K562 (cell line): ENCODE measurements around the gene NRF1. TPM values are rescaled to one million over a fixed set of nuclear protein-coding genes. Genes with fewer than 3 reads are reported as not detected.

Source experiments
- ATAC-seq: fragments of 200-7000 bp; cut with Tn5 transposase; 3 replicates; pipeline ENCODE4 v1.9.1; 2020; ENCODE audit warnings: moderate library complexity
- BruUV-seq: library from RNA; stranded (reverse); fragments of 400-500 nt; replicated peaks from 2 replicates; lab custom pipeline; 2021; lab: Mats Ljungman, UMichigan
- CTCF ChIA-PET: fragments of 300-600 bp; formaldehyde crosslinking; extraction: SDS; loops from one replicate; lab custom pipeline; 2021; ENCODE audit warnings: low intra/inter-chr PET ratio; lab: Yijun Ruan, JAX
- POLR2A ChIA-PET: fragments of 300-600, 350-650 bp; sonication (Branson Sonifier 250); formaldehyde crosslinking; extraction: SDS; loops from one replicate; lab custom pipeline; 2021; ENCODE audit warnings: antibody characterized with exemption, inconsistent platforms; lab: Yijun Ruan, JAX
- DNase-seq, 4 experiments: peaks; one replicate each; pipeline versions ENCODE4 v3.0.0 to v3.0.0-alpha.2; 2011 to 2018; ENCODE audit warnings: low spot score in 3 of 4, mixed read lengths in 3 of 4; ENCODE audit errors: extremely low read depth in 1 of 4
- FAIRE-seq: peaks from 2 replicates; lab custom pipeline; 2011; peaks lifted over from hg19 to GRCh38; lab: Jason Lieb, UNC
- H2AFZ ChIP-seq: 2 replicates; pipeline ENCODE4 v1.6.0; 2011; ENCODE audit warnings: low read depth, low read length, control low read depth, inconsistent platforms
- H3K27ac ChIP-seq: fragments of 200-600 bp; 3 replicates; pipeline ENCODE4 v1.8.0; 2011; ENCODE audit warnings: low read depth, mild to moderate bottlenecking, control low read depth, inconsistent platforms, low read length, moderate library complexity, mixed read lengths; ENCODE audit errors: extremely low read depth
- H3K27me3 ChIP-seq, 2 experiments: fragments of 300-600 bp in 1 of 2; 2 replicates in 1 of 2; 3 replicates in 1 of 2; pipeline versions ENCODE4 v1.6.0 to v1.8.0; 2011; ENCODE audit warnings: inconsistent platforms in 2 of 2, low read length in 2 of 2, mild to moderate bottlenecking in 1 of 2, mixed read lengths in 1 of 2, moderate library complexity in 1 of 2; ENCODE audit not compliant: control insufficient read depth in 2 of 2, insufficient read depth in 2 of 2
- H3K36me3 ChIP-seq: fragments of 300-600 bp; 3 replicates; pipeline ENCODE4 v1.8.0; 2011; ENCODE audit warnings: mild to moderate bottlenecking, low read length, inconsistent platforms; ENCODE audit not compliant: control insufficient read depth, insufficient read depth
- H3K4me1 ChIP-seq, 2 experiments: fragments of 200-600 bp in 1 of 2; replicated peaks in 1 of 2; 2 replicates in 1 of 2; 3 replicates in 1 of 2; pipeline versions ENCODE4 v1.5.1 to v1.8.0; 2011; ENCODE audit warnings: inconsistent platforms in 2 of 2, low read length in 2 of 2, mild to moderate bottlenecking in 1 of 2, mixed read lengths in 1 of 2, moderate library complexity in 1 of 2; ENCODE audit not compliant: control insufficient read depth in 2 of 2, insufficient read depth in 2 of 2
- H3K4me2 ChIP-seq: 2 replicates; pipeline ENCODE4 v1.6.1; 2011; ENCODE audit warnings: low read length, control low read depth, inconsistent platforms, mixed read lengths; ENCODE audit not compliant: insufficient read depth
- H3K4me3 ChIP-seq: fragments of 200-600 bp; sonication (generic), shearing (Covaris generic); 2 replicates; pipeline ENCODE4 v1.5.1; 2016; ENCODE audit warnings: control low read depth, inconsistent platforms
- H3K79me2 ChIP-seq: fragments of 200-600 bp; 3 replicates; pipeline ENCODE4 v1.8.0; 2011; ENCODE audit warnings: low read length, inconsistent platforms; ENCODE audit not compliant: control insufficient read depth, insufficient read depth
- H3K9ac ChIP-seq, 2 experiments: 2 replicates each; pipeline versions ENCODE4 v1.6.0 to v1.6.1; 2011; ENCODE audit warnings: low read depth in 2 of 2, low read length in 2 of 2, control low read depth in 1 of 2, inconsistent platforms in 1 of 2, mild to moderate bottlenecking in 1 of 2, mixed read lengths in 1 of 2; ENCODE audit not compliant: insufficient read depth in 1 of 2
- H3K9me1 ChIP-seq: one replicate; pipeline ENCODE4 v1.6.0; 2011; ENCODE audit warnings: inconsistent platforms, mild to moderate bottlenecking, low read length, moderate library complexity; ENCODE audit not compliant: control insufficient read depth, insufficient read depth
- H3K9me3 ChIP-seq: replicated peaks from 2 replicates; pipeline ENCODE4 v1.5.1; 2011; ENCODE audit warnings: low read depth, low read length, inconsistent platforms; ENCODE audit not compliant: control insufficient read depth, insufficient read depth
- H4K20me1 ChIP-seq: replicated peaks from 2 replicates; pipeline ENCODE4 v1.6.1; 2011; ENCODE audit warnings: low read length, inconsistent platforms, mixed read lengths; ENCODE audit not compliant: control insufficient read depth, insufficient read depth
- KDM1A ChIP-seq, 2 experiments: fragments of 450-650 bp; IDR thresholded peaks; 2 replicates each; pipeline ENCODE4 v1.6.1; 2016; ENCODE audit warnings: mild to moderate bottlenecking in 2 of 2
- KLF1 ChIP-seq: fragments of 450-650 bp; IDR thresholded peaks from 2 replicates; pipeline ENCODE4 v1.6.1; 2016; ENCODE audit warnings: missing genetic modification characterization, missing compliant biosample characterization
- MEIS2 ChIP-seq: fragments of 450-650 bp; IDR thresholded peaks from 2 replicates; pipeline ENCODE4 v1.6.1; 2014; ENCODE audit warnings: mild to moderate bottlenecking; ENCODE audit not compliant: partially characterized antibody
- RCOR1 ChIP-seq, 2 experiments: IDR thresholded peaks; 2 replicates each; pipeline ENCODE4 v1.6.1; 2012; ENCODE audit warnings: low read depth in 2 of 2, low read length in 2 of 2, borderline replicate concordance in 1 of 2, improper control_type of control experiment in 1 of 2
- RUNX1 ChIP-seq: sonication (generic); IDR thresholded peaks from 2 replicates; pipeline ENCODE4 v1.6.1; 2016; ENCODE audit warnings: antibody characterized with exemption, low read depth
- WGBS: fragments of 100-300 bp; shearing (Covaris generic); methylation state at CpG from one replicate; pipeline ENCODE4 v1.1.6; 2016; ENCODE audit warnings: low coverage, mixed read lengths; ENCODE audit not compliant: insufficient coverage; ENCODE audit errors: missing lambda C conversion rate; 5-methylcytosine and 5-hydroxymethylcytosine counted together
- in situ Hi-C: fragments of 300-500 bp; cut with MboI; formaldehyde crosslinking; loops from 4 replicates; pipeline ENCODE4 v1.15.0; 2018; ENCODE audit warnings: inconsistent platforms, mixed read lengths
- intact Hi-C: fragments of 100-400 bp; cut with micrococcal nuclease; formaldehyde crosslinking; loops from 2 replicates; pipeline ENCODE4 v1.14.2; 2022
- polyA plus RNA-seq, 8 experiments: library from polyadenylated mRNA; depleted of rRNA in 4 of 8; stranded (reverse) in 5 of 8; unstranded in 3 of 8; fragments of >200 nt; fragmentation: Nextera tagmentation in 2 of 8; fragmentation: Illumina TruSeq in 1 of 8; extraction: Ambion mirVana in 2 of 8; extraction: Trizol in 1 of 8; gene quantifications; 2 replicates each; pipeline versions ENCODE4 v1.2.1 to v1.2.3, GENCODE V29; 2011 to 2014; ENCODE audit warnings: inconsistent platforms in 1 of 8, missing spikeins in 1 of 8
- total RNA-seq, 7 experiments: library from RNA; depleted of rRNA in 6 of 7; stranded (reverse); fragments of >200 nt in 6 of 7; fragmentation: Illumina TruSeq in 2 of 7; extraction: Trizol in 2 of 7; gene quantifications; 2 replicates each; pipeline versions ENCODE4 v1.2.1 to v1.2.3, GENCODE V29; 2011 to 2021; ENCODE audit warnings: low replicate concordance in 1 of 7
- TF ChIP-seq, protein P1 (sequence below): fragments of 250-450 bp; sonication (Bioruptor Pico); IDR thresholded peaks from 2 replicates; pipeline ENCODE4 v1.4.0; 2020; ENCODE audit warnings: mild to moderate bottlenecking, moderate library complexity

The NRF1 gene
- total and polyA plus RNA-seq, 9 of the 15 experiments (the other 6 are each of a cell fraction or from before 2014, with no cell fraction given) = 8.6 to 28.8 (median 20.3) TPM

DNA sequence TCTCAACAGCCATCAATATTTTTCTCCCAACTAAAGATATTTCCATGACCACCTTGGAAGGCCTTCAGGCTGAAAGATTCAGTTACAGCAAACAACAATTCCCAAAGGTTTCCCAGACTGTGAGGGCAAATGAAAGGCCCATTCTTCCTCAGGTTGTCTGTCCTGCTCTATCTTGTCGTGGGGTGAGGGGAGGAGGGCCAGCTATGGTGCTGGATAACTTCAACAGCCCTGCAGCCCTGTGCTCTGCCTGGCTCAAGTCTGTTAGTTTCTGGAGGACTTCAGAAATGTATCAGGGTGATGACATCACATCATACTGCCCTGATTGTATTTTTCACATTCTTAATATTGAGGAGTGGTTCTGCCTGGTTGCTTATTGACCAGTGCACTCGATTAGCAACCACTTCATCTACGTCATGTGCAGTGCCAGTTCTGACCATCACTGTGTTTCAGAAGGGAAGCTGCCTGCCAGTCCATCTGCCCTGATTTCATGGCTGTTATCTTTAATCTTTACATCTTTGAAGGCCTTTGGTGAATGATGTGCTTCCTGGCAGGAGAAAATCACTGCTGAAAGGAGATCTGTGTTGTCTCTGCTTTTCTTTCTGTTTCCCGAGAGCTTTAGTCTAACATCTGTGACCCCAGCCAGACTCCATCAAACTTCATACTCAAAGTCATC lies 135.5 kb downstream of the NRF1 start:
- Histone ChIP-seq H3K79me2 (no peaks in the 10 kb centered on the region), H3K4me1 (peaks cover 3 to 27% of the 10 kb centered on the region in 2 experiments; a peak in 4 of 5 replicates), H4K20me1 (no peaks in the 10 kb centered on the region), H3K27me3 (no peaks in the 10 kb centered on the region), H3K4me3 (no peak overlapping the region), H2AFZ (no peak overlapping the region), H3K9me1 (no peaks in the 10 kb centered on the region), H3K36me3 (peaks cover 9% of the 10 kb centered on the region; the same call in 1 of the 3 replicates), H3K27ac (no peak overlapping the region), H3K4me2 (no peak overlapping the region), H3K9me3 (no peaks in the 10 kb centered on the region), H3K9ac (no peak overlapping the region)
- ChIA-PET CTCF (no interaction called here), POLR2A (interaction anchor here (0.8 to 1.5 kb wide), 4 partner anchors 8 to 1502 kb away, joined by 3 to 4 read pairs (median 3); no protein-coding TSS in a partner anchor)
- BruUV-seq = no TSS peak
- in situ Hi-C loops (no loop called here), intact Hi-C loops (no loop called here)
- DNase-seq (no peak), FAIRE-seq (no peak), ATAC-seq (no peak)
- whole genome bisulfite sequencing = 70% methylated on average over 4 of the region's 4 CpGs
- TF ChIP-seq, protein P1, sequence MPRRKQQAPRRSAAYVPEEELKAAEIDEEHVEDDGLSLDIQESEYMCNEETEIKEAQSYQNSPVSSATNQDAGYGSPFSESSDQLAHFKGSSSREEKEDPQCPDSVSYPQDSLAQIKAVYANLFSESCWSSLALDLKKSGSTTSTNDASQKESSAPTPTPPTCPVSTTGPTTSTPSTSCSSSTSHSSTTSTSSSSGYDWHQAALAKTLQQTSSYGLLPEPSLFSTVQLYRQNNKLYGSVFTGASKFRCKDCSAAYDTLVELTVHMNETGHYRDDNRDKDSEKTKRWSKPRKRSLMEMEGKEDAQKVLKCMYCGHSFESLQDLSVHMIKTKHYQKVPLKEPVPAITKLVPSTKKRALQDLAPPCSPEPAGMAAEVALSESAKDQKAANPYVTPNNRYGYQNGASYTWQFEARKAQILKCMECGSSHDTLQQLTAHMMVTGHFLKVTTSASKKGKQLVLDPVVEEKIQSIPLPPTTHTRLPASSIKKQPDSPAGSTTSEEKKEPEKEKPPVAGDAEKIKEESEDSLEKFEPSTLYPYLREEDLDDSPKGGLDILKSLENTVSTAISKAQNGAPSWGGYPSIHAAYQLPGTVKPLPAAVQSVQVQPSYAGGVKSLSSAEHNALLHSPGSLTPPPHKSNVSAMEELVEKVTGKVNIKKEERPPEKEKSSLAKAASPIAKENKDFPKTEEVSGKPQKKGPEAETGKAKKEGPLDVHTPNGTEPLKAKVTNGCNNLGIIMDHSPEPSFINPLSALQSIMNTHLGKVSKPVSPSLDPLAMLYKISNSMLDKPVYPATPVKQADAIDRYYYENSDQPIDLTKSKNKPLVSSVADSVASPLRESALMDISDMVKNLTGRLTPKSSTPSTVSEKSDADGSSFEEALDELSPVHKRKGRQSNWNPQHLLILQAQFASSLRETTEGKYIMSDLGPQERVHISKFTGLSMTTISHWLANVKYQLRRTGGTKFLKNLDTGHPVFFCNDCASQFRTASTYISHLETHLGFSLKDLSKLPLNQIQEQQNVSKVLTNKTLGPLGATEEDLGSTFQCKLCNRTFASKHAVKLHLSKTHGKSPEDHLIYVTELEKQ (CRISPR knock-in tag) = no peak
- TF ChIP-seq KLF1 (tag) (no peak), MEIS2 (peak; percentile 7), KDM1A (IDR thresholded peaks at IDR 0.05) (peak in 1 of 2 experiments; percentile 40; a peak in 3 of 4 replicates), RUNX1 (no peak), RCOR1 (IDR thresholded peaks at IDR 0.05; ENCODE audit: borderline replicate concordance in 1 of 2, low read depth in 2 of 2, low read length in 2 of 2) (peak in 1 of 2 experiments; percentile 62; a peak in 1 of 4 replicates)
